ENCODE data around the gene OR2AT4. TPM values are rescaled to one million over a fixed set of nuclear protein-coding genes. Genes with fewer than 3 reads are reported as not detected.
A peak's percentile ranks its signal among the peaks of the same experiment; 100 is the strongest.

Gene OR2AT4
- total RNA-seq, result not detected

DNA sequence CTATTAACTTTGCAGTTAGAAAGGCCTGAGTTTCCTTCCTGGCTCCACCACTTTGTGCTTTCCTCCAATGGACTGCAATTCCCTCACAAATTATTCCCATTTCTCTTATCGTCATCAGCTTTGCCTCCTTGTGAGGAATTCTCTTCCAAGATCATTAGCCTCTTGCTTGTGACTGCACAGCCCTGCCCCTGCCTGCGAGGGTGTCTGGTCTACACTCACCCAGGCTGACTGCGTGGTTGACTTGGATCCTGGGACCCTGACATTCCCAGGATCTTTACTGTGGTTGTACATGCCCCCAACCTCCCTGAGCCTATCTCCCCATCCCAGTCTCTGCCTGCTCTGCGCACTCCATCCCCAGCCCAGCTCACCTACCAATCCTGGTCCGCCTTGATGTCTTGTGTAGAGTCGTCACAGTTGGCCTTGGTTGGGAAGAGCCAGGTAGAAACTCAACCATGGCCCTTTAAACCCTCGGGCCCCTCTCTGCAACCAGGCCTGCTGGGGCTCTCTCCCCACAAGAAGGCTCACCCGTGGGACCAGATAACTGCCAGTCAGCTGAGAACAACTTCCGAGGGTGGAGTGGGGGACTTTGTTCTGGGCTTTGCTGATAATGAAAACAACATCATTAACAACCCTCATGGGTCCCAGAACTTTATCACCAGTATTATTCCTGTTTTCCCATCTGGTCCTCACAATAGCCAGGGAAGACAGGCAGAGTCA is at the start of gene OR2AT4:
Gene OR2AT4 (minus strand): TSS at position 421 of the 717 bp plus-strand sequence.
- Histone ChIP-seq H3K4me1 (no peaks in the 10 kb centered on the region), H3K4me3 (no peak within 1 kb of the TSS), H3K27me3 (no peaks in the 10 kb centered on the region), H3K36me3 (no peaks in the 10 kb centered on the region), H3K27ac (no peak within 1 kb of the TSS), H3K9me3 (no peaks in the 10 kb centered on the region)
- TF ChIP-seq POLR2A (IDR thresholded peaks at IDR 0.05), result no peak
- no peak for TF ChIP-seq POLR2AphosphoS5 (IDR thresholded peaks at IDR 0.05)
- TF ChIP-seq, protein P1, sequence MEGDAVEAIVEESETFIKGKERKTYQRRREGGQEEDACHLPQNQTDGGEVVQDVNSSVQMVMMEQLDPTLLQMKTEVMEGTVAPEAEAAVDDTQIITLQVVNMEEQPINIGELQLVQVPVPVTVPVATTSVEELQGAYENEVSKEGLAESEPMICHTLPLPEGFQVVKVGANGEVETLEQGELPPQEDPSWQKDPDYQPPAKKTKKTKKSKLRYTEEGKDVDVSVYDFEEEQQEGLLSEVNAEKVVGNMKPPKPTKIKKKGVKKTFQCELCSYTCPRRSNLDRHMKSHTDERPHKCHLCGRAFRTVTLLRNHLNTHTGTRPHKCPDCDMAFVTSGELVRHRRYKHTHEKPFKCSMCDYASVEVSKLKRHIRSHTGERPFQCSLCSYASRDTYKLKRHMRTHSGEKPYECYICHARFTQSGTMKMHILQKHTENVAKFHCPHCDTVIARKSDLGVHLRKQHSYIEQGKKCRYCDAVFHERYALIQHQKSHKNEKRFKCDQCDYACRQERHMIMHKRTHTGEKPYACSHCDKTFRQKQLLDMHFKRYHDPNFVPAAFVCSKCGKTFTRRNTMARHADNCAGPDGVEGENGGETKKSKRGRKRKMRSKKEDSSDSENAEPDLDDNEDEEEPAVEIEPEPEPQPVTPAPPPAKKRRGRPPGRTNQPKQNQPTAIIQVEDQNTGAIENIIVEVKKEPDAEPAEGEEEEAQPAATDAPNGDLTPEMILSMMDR (IDR thresholded peaks at IDR 0.05), result no peak
- DNase-seq (ENCODE audit: low spot score in 2 of 2), result no peak
- intact Hi-C loops (cut with DNase I; ENCODE audit: low total_unique reads), result no loop called here

GRCh38 chr11:75145972-75146519 is 49.4 kb upstream of the OR2AT4 start:
- DNase-seq (ENCODE audit: low spot score in 2 of 2), result no peak
- Histone ChIP-seq H3K4me3 (no peak overlapping the region), H3K36me3 (no peaks in the 10 kb centered on the region), H3K27ac (no peak overlapping the region), H3K27me3 (no peaks in the 10 kb centered on the region), H3K9me3 (no peaks in the 10 kb centered on the region), H3K4me1 (no peaks in the 10 kb centered on the region)
- TF ChIP-seq, protein P1 (IDR thresholded peaks at IDR 0.05), result no peak
- TF ChIP-seq POLR2A (IDR thresholded peaks at IDR 0.05), result no peak
- TF ChIP-seq POLR2AphosphoS5 (IDR thresholded peaks at IDR 0.05), result no peak
- intact Hi-C loops (cut with DNase I; ENCODE audit: low total_unique reads), result loop anchor here (5.0 to 10.0 kb wide), 2 partner anchors 51 to 99 kb away; partner anchors contain the start of gene TPBGL

- no peaks in the 10 kb centered on the region for H3K27me3 ChIP-seq
- no peaks in the 10 kb centered on the region for H3K9me3 ChIP-seq
- H3K27ac ChIP-seq, result no peak overlapping the region
- intact Hi-C loops (cut with DNase I; ENCODE audit: low total_unique reads), result loop anchor here (5.0 to 10.0 kb wide), 2 partner anchors 52 to 99 kb away; partner anchors contain the start of gene TPBGL
- no peak overlapping the region for H3K4me3 ChIP-seq
- H3K36me3 ChIP-seq, result no peaks in the 10 kb centered on the region
- no peaks in the 10 kb centered on the region for H3K4me1 ChIP-seq
- DNase-seq (ENCODE audit: low spot score in 2 of 2), result no peak
- TF ChIP-seq POLR2A (IDR thresholded peaks at IDR 0.05) (no peak), POLR2AphosphoS5 (IDR thresholded peaks at IDR 0.05) (no peak)
- TF ChIP-seq, protein P1 (IDR thresholded peaks at IDR 0.05), result no peak
Observed at GRCh38 chr11:75145196-75145971, 48.7 kb upstream of the OR2AT4 start.

- no peaks in the 10 kb centered on the region for H3K9me3 ChIP-seq
- TF ChIP-seq POLR2AphosphoS5 (IDR thresholded peaks at IDR 0.05) (no peak), POLR2A (IDR thresholded peaks at IDR 0.05) (no peak)
- TF ChIP-seq, protein P1 (IDR thresholded peaks at IDR 0.05), result no peak
Observed at GRCh38 chr11:75144716-75145014, 48.0 kb upstream of the OR2AT4 start.

DNA sequence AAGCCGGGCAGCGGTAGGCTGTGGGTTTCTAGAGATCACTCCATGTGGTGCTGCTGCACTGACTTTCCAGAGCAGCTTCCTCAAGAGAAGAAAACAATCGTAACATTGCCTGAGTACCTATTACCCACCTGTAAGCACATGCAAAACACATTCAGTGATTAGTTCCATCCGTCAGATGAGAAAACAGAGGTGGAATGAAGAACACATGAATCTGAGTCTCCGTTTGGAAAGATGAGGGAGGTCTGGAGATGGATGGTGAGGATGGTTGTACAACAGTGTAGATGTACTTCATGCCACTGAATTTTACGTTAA is 46.7 kb upstream of the OR2AT4 start:
- Histone ChIP-seq H3K4me1 (no peaks in the 10 kb centered on the region), H3K27ac (peak overlapping the region in 1 of 2 donors; percentile 48), H3K36me3 (no peaks in the 10 kb centered on the region), H3K9me3 (no peaks in the 10 kb centered on the region), H3K4me3 (no peak overlapping the region), H3K27me3 (no peaks in the 10 kb centered on the region)
- TF ChIP-seq, protein P1 (IDR thresholded peaks at IDR 0.05), result no peak
- TF ChIP-seq POLR2A (IDR thresholded peaks at IDR 0.05) (no peak), POLR2AphosphoS5 (IDR thresholded peaks at IDR 0.05) (no peak)
- no peak for DNase-seq (ENCODE audit: low spot score in 2 of 2)
- intact Hi-C loops (cut with DNase I; ENCODE audit: low total_unique reads), result loop anchor here (10.0 kb wide), 1 partner anchor 101 kb away; the partner anchor contains the start of gene TPBGL

More at GRCh38 chr11:75144716-75145014, 48.0 kb upstream of the OR2AT4 start:
- Histone ChIP-seq H3K4me3 (no peak overlapping the region), H3K4me1 (no peaks in the 10 kb centered on the region), H3K27ac (no peak overlapping the region), H3K27me3 (no peaks in the 10 kb centered on the region), H3K36me3 (no peaks in the 10 kb centered on the region)
- DNase-seq (ENCODE audit: low spot score in 2 of 2), result no peak
- intact Hi-C loops (cut with DNase I; ENCODE audit: low total_unique reads), result loop anchor here (5.0 to 10.0 kb wide), 2 partner anchors 53 to 100 kb away; partner anchors contain the start of gene TPBGL
